Osteoblast (primary cell): ENCODE measurements around the gene CHST11. TPM values are rescaled to one million over a fixed set of nuclear protein-coding genes. Genes with fewer than 3 reads are reported as not detected.

Experiments used
- DNase-seq: peaks from one replicate; pipeline ENCODE4 v3.0.0; 2011; ENCODE audit warnings: low spot score, mixed read lengths; ENCODE audit not compliant: insufficient read length; ENCODE audit errors: missing footprints
- H2AFZ ChIP-seq: 2 replicates; pipeline ENCODE4 v1.6.0; 2011; ENCODE audit warnings: mild to moderate bottlenecking, low read length
- H3K27ac ChIP-seq: 2 replicates; pipeline ENCODE4 v1.5.1; 2011; ENCODE audit warnings: mild to moderate bottlenecking, low read depth, low read length, moderate library complexity
- H3K27me3 ChIP-seq: 2 replicates; pipeline ENCODE4 v1.6.0; 2012; ENCODE audit warnings: mild to moderate bottlenecking, control low read depth, inconsistent platforms, low read length, moderate library complexity; ENCODE audit not compliant: insufficient read depth
- H3K36me3 ChIP-seq: 2 replicates; pipeline ENCODE4 v1.5.1; 2011; ENCODE audit warnings: mild to moderate bottlenecking, low read length, control low read depth, moderate library complexity; ENCODE audit not compliant: insufficient read depth
- H3K4me1 ChIP-seq: 2 replicates; pipeline ENCODE4 v1.5.1; 2011; ENCODE audit warnings: mild to moderate bottlenecking, low read length, control low read depth, moderate library complexity; ENCODE audit not compliant: insufficient read depth
- H3K4me2 ChIP-seq: 2 replicates; pipeline ENCODE4 v1.6.0; 2011; ENCODE audit warnings: mild to moderate bottlenecking, low read length; ENCODE audit not compliant: insufficient read depth
- H3K4me3 ChIP-seq: fragments of 200-600 bp; sonication (generic); 3 replicates; pipeline ENCODE4 v1.5.1; 2012; ENCODE audit warnings: mild to moderate bottlenecking, low read length, inconsistent platforms; ENCODE audit not compliant: insufficient read depth
- H3K79me2 ChIP-seq: 2 replicates; pipeline ENCODE4 v1.6.0; 2012; ENCODE audit warnings: mild to moderate bottlenecking, low read length, control low read depth, inconsistent platforms; ENCODE audit not compliant: insufficient read depth
- H3K9me3 ChIP-seq: 2 replicates; pipeline ENCODE4 v1.5.1; 2011; ENCODE audit warnings: low read depth, low read length, control low read depth
- H4K20me1 ChIP-seq: 2 replicates; pipeline ENCODE4 v1.6.0; 2012; ENCODE audit warnings: mild to moderate bottlenecking, low read length, control low read depth; ENCODE audit not compliant: insufficient read depth
- CTCF ChIP-seq: IDR thresholded peaks from 2 replicates; pipeline ENCODE4 v1.5.1; 2011; ENCODE audit warnings: mild to moderate bottlenecking, low read depth, low read length, moderate library complexity; ENCODE audit errors: extremely low read depth
- total RNA-seq: library from RNA; depleted of rRNA; stranded (reverse); fragments of >200 nt; gene quantifications from 2 replicates; pipeline ENCODE4 v1.2.3, GENCODE V29; 2012

The CHST11 gene
- 23.0 and 24.6 TPM in 2 replicates for total RNA-seq

GRCh38 chr12:104456417-104456949 is at the start of gene CHST11:
TSS of gene CHST11 (plus strand) at chr12:104456948.
- peak within 1 kb of the TSS; percentile 94 for H2AFZ ChIP-seq
- peak within 1 kb of the TSS; percentile 86 for H3K27ac ChIP-seq
- H4K20me1 ChIP-seq: peaks cover 4% of the 10 kb centered on the region
- H3K79me2 ChIP-seq: peaks cover 49% of the 10 kb centered on the region
- peak within 1 kb of the TSS; percentile 89 for H3K4me2 ChIP-seq
- no peaks in the 10 kb centered on the region for H3K36me3 ChIP-seq
- H3K4me3 ChIP-seq: peak within 1 kb of the TSS; percentile 93
- H3K27me3 ChIP-seq: no peaks in the 10 kb centered on the region
- peak; percentile 40 for TF ChIP-seq CTCF
- no peaks in the 10 kb centered on the region for H3K9me3 ChIP-seq
- peak; percentile 98 for DNase-seq
- H3K4me1 ChIP-seq: peaks cover 31% of the 10 kb centered on the region

- peaks cover 23% of the 10 kb centered on the region for H3K4me1 ChIP-seq
- no peak overlapping the region for H3K27ac ChIP-seq
- H3K27me3 ChIP-seq: no peaks in the 10 kb centered on the region
- no peak for TF ChIP-seq CTCF
- H3K79me2 ChIP-seq: no peaks in the 10 kb centered on the region
- H3K4me2 ChIP-seq: no peak overlapping the region
- DNase-seq: no peak
- H3K4me3 ChIP-seq: no peak overlapping the region
- H2AFZ ChIP-seq: no peak overlapping the region
- H4K20me1 ChIP-seq: no peaks in the 10 kb centered on the region
- H3K36me3 ChIP-seq: no peaks in the 10 kb centered on the region
- no peaks in the 10 kb centered on the region for H3K9me3 ChIP-seq
Measured at GRCh38 chr12:104407438-104407837, 49.3 kb upstream of the CHST11 start.

- TF ChIP-seq CTCF: no peak
- no peak overlapping the region for H3K4me2 ChIP-seq
- no peaks in the 10 kb centered on the region for H3K36me3 ChIP-seq
Measured at GRCh38 chr12:104407922-104408321, 48.8 kb upstream of the CHST11 start.

GRCh38 chr12:104410326-104410725 is 46.4 kb upstream of the CHST11 start:
- no peaks in the 10 kb centered on the region for H3K36me3 ChIP-seq
- no peak for DNase-seq
- no peak overlapping the region for H2AFZ ChIP-seq
- H3K27me3 ChIP-seq: no peaks in the 10 kb centered on the region
- no peaks in the 10 kb centered on the region for H3K9me3 ChIP-seq
- TF ChIP-seq CTCF: no peak
- no peak overlapping the region for H3K4me2 ChIP-seq
- no peaks in the 10 kb centered on the region for H4K20me1 ChIP-seq
- peaks cover 23% of the 10 kb centered on the region for H3K4me1 ChIP-seq
- H3K4me3 ChIP-seq: no peak overlapping the region
- H3K79me2 ChIP-seq: no peaks in the 10 kb centered on the region
- no peak overlapping the region for H3K27ac ChIP-seq

More at GRCh38 chr12:104407922-104408321, 48.8 kb upstream of the CHST11 start:
- Histone ChIP-seq H3K79me2 (no peaks in the 10 kb centered on the region), H3K4me3 (no peak overlapping the region), H3K9me3 (no peaks in the 10 kb centered on the region), H2AFZ (no peak overlapping the region), H3K4me1 (peaks cover 23% of the 10 kb centered on the region), H3K27me3 (no peaks in the 10 kb centered on the region), H3K27ac (no peak overlapping the region), H4K20me1 (no peaks in the 10 kb centered on the region)
- DNase-seq: no peak
